GM13976 (cell line): ENCODE measurements around the gene PLCXD1.
"Not testable (repeated sequence)": the region's sequence is repeated elsewhere in the genome, so short reads cannot be mapped to it uniquely, and the experiment has no call there.

Experiments
- DNase-seq: peaks from one replicate; pipeline ENCODE4 v3.0.0; 2012; ENCODE audit warnings: low spot score
- CTCF ChIP-seq: IDR thresholded peaks from 2 replicates; pipeline ENCODE4 v1.5.1; 2012; ENCODE audit warnings: borderline replicate concordance, mild to moderate bottlenecking; ENCODE audit not compliant: insufficient read depth; ENCODE audit errors: extremely low read depth, missing control alignments, control extremely low read depth
- in situ Hi-C: fragments of 300-500 bp; cut with MboI; formaldehyde crosslinking; loops from one replicate; pipeline ENCODE4 v1.12.0; 2022; ENCODE audit warnings: low sequenced_read_pairs, mixed read lengths, inconsistent platforms; ENCODE audit not compliant: unreplicated experiment

The PLCXD1 gene

GRCh38 chrX:323721-324628 is 42.8 kb downstream of the PLCXD1 start:
- in situ Hi-C loops, result no loop called here
- no peak for DNase-seq
- peak; percentile 56 for TF ChIP-seq CTCF

- in situ Hi-C loops, DNase-seq: not testable (repeated sequence)
Observed at GRCh38 chrX:324664-325063, 43.5 kb downstream of the PLCXD1 start.

- DNase-seq, result no peak
- in situ Hi-C loops, result no loop called here
- TF ChIP-seq CTCF, result no peak
Observed at GRCh38 chrX:327660-328126, 46.5 kb downstream of the PLCXD1 start.

- in situ Hi-C loops, result no loop called here
- TF ChIP-seq CTCF, result no peak
Observed at GRCh38 chrX:329291-329910, 48.2 kb downstream of the PLCXD1 start.

GRCh38 chrX:330141-330725 is 49.1 kb downstream of the PLCXD1 start:
- DNase-seq, in situ Hi-C loops: not testable (repeated sequence)

More at GRCh38 chrX:329291-329910, 48.2 kb downstream of the PLCXD1 start:
- DNase-seq, result no peak

GRCh38 chrX:330726-331150 is 49.6 kb downstream of the PLCXD1 start:
- in situ Hi-C loops, result no loop called here

More at GRCh38 chrX:330726-331150, 49.6 kb downstream of the PLCXD1 start:
- TF ChIP-seq CTCF, result no peak
- DNase-seq, result no peak
